Fibroblast of skin of right biceps (primary cell): ENCODE results near the gene INPP4B.
A peak's percentile ranks its signal among the peaks of the same experiment; 100 is the strongest.
"Not testable (repeated sequence)": the region's sequence is repeated elsewhere in the genome, so short reads cannot be mapped to it uniquely, and the experiment has no call there.

Source experiments
- DNase-seq: peaks from one replicate; pipeline ENCODE4 v3.0.0-alpha.2; 2013

The INPP4B gene

DNA sequence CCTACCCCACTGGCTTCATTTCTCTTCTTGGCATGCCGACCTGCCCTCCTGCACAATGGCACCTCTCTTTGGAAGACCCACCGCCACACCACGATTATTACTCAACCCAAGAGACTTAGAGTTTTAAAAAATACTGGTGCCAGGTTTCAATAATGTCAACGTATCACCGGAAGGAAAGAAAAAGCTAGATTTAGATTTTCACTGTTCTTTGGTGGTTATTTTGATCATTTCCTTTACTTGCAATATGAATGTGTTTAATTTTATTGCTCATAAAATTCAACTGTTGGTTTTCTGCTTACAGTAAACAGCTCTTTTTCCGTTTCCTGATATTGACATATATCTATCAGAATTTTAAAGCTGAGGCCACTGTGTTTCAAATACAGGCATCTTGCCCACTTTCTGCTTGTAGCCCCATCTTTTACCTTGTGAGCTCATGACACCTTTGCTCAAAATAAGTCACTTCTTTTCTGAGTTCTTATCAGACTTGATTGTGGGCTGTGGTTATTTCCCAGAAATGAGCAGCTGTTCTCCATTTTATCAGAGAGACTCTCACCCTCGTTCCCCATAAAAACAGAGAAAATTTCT, 439.1 kb downstream of the INPP4B start:
- no peak for DNase-seq

DNA sequence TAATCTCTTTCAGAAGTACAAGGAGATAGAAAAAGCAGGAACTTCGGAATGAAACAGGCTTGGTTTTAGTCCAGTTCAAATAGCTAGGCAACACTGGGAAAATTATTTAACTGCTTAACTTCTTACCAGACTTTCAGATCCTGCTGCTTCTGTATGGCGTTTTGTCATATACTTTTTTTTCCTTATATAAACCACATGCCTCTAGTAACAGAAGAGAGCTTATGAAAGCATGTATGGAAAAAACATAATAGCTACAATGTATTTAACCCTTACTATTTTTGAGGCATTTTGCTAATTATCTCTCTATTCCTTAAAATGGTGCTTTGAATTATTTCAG, 439.6 kb downstream of the INPP4B start:
- DNase-seq = peak; percentile 38

DNA sequence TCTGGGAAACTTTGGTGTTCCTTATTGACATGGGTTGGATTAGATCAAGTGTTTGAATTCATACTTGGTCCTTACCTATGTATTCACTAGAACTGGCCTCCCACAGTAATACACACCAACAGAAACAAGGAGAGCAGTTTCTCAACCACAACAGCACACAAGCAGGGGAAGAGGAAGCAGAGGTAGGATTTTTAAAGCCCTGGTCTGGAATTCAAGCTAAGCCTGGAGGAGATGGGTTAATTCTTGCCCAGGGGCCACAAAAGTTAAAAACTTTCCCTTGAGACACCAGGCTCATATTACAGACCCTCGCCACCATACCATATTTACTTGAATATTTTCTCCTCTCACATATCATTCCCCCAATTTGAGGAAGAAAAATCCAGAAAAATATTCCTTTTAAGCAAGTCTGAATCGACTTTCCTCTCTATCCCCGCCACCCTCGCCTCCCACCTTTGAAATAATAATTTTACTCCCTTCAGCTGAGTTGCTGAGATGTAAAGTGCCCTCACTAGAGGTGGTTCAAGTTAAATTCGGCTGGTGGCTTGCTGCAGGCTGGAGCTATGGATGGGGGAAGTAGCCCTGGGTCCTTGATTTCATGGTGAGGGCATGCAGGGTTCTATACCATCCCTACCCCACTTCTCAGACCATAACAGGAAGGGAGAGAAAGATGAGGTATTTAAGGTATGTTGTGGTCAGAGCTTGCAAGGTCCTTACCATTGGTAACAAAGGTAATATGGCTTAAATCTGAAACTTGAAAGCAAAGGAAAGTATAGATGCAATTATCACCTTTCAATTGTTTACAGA, 440.2 kb downstream of the INPP4B start:
- DNase-seq = peak; percentile 64

DNA sequence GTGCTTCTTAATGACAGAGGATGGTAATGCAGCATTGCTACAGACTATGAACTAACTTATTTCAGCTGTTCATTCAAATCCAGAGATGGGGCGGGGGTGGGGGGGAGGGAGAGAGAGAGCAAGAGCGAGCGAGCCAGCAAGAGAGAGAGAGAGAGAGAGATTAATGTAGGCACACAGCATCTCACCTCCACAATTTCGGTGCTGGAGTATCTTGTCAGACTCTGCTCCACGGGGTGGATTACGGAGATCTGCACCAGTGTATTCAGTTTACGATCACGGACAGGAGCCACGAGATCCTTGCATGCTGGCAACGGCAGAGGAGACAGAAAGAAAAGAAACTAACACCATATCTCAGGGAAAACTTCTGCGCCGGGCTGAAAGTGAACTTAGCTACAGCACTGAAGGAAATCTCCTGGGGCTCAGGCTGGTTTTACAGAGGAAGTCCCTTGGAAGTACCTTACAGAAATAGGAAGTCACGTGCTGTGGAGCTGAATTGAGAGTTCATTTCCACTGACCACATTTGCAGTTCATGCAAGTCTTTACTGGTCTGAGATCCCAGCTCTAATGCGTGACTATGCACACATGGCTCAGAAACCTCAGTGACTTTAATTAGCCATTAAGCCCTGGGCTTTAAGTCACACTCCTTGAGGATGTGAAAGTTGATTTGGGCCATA, 440.9 kb downstream of the INPP4B start:
- DNase-seq = peak; percentile 64

DNA sequence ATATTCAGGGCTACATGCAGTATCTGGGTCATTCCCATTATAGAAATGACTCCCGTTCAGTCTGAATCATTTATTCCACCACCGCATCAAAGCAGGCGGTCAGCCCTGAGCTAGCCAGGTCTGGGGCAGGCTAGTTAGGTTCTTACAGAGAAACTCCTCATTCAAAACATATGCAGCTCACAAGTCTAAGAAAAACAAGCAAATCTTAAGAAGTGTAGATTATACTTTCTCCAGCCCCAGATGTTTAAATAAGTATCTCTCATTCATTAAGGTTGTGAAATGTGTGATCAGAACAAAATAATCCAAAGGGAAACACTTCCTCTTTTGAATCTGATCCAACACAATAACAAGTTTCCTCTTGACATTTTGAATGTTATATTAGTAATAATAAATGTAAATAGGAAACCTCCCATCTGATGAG, 441.9 kb downstream of the INPP4B start:
- DNase-seq = peak; percentile 61

DNA sequence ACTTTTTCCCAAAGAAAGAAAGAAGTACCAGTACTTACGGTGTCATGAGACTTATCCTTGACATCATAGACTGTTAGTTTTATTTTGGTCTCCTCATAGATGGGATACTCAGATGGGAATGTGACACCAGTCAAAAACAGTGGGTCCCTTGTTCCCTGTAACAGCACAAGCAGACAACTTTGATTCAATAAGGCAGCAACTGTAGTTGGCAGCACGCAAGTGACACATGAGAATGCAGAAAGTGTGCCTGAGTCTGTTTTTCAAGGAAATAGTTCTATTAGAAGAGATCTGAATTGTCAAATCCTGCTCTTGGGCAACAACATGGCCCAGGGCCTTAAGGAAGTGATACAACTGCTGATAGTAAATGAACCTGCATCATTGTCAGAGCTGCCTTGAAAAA, 443.2 kb downstream of the INPP4B start:
- peak; percentile 30 for DNase-seq

DNA sequence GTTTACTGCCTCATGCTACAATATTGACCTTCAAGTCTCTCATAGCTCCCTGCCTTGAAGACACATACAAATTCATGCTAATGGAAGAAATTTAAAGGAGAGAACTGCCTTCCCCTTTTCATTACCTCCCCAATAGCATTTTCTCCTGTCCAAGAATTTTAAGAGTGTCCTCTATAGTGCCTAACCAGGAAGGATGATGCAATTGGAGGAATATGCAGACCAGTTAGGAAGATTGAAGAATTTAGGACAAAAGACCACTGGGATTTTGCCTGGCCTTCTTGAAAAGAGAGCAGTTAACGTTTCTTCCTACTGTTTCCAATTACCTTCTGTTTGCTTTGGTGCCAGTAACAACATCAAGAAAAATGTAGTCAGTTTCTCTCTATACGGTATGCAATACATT, 443.9 kb downstream of the INPP4B start:
- DNase-seq = peak; percentile 77

DNA sequence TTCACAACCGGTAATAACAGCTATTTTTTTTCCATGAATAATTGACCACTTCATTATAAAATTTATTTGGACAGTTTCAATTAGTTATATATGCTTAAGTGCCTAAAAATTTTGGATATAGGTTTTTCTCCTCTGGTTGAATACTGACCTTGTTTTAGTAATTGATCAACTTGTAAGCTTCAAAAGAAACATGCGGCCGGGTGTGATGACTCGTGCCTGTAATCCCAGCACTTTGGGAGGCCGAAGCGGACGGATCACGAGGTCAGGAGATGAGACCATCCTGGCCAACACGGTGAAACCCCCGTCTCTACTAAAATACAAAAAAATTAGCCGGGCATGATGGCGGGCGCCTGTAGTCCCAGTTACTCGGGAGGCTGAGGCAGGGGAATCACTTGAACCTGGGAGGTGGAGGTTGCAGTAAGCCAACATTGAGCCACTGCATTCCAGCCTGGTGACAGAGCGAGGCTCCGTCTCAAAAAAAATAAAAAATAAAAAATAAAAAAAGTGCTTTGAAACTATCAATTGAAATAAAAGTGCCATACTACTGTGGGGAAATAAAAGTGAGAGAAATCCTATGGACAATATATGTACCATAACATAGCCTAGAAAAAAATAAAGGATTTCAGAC, 448.6 kb downstream of the INPP4B start:
- not testable (repeated sequence) for DNase-seq

DNA sequence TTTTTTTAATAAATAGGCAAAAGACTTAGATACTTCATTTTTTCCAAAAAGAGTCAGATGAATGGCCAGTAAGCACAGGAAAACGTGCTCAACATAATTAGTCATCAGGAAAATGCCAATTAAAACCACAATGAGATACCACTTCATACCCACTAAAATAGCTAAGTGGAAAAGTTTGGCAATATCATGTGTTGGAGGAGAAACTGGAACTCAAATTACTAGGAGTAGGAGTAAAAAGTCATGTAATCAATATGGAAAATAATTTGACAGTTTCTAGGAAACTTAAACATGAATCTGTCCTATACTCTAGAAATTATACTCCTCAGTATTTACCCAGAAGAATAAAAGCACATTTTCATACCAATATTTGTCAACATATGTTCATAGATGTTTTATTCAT, 449.8 kb downstream of the INPP4B start:
- DNase-seq = peak; percentile 57

DNA sequence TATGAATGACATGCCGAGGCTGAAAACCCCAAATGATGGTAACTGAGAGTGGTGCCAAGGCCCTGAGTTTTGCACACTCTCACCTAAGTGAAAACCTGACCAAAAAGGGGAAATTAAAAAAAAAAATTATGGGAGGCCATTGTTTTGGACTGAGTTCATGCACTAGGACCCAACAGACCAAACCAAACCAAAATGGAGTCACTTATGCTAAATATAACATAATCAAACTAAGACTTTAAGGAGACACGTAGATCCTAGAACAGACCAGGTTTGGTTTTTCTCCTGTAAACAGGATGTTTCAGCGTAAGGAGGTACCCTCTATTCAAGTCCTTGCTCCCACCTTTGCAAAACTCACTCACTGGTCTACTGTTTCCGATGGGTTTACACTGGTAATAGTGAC, 453.0 kb downstream of the INPP4B start:
- no peak for DNase-seq

DNA sequence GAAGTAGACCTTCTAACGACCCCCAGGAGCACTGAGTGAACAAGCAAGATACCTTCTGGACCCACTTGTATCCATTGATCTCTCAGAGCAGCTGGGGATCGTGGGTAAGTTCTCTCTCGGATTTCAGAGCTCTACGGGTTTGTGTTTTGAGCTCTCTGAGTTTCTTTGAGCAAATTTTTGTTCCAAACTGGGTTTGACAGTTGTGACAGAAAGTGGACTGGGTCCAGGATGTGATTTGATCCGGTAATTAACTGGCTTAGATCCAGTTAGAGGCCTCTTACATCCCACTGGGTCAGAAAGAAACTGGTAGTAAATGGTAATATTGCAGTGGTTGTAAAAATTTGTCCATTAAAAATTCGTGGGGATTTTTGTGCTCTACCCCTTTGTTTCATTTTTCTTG, 459.2 kb downstream of the INPP4B start:
- no peak for DNase-seq

DNA sequence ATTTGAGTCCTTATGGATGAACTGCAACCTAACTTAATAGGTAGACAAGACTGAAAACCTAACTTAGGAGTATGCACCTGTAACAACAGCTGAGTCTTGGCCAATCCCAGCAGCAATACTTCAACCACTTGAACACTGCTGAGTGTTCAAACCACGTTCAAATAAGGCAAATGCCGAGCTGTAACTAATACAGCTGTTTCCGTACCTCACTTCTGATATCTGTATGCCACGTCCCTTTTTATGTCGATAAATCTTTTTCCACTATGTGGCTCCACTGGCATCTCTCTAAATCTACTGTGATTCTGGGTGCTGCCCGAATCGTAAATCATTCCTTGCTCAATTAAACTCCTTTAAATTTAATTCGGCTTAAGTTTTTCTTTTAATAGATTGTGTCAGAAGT, 459.7 kb downstream of the INPP4B start:
- DNase-seq = no peak

DNA sequence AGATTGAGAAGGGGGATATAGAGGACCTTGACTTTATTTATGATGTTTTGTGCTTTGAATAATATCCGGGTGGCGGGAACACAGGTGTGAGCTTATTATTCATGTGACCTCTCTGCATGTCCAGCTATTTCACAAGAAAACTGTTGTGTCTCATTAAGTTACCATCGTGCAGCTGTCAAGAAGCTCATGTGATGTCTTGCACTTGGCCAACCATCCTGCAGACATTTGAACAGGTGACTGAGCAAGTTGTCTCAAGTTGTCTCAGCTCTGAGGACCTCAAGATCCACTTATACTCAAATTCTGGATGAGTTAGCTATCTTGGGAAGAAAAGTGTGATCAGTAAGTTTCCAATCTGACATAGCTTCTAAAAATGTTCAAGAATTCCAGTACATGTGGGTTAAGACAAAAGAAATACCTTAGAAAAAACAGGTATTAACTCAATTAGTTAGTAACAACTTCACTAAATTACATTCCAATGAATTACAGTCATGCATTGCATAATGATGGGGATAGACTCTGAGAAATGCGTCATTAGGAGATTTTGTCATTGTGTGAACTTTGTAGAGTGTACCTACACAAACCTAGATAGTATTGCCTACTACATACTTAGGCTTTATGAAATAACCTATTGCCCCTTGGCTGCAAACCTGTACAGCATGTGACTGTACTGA, 462.2 kb downstream of the INPP4B start:
- DNase-seq = no peak

DNA sequence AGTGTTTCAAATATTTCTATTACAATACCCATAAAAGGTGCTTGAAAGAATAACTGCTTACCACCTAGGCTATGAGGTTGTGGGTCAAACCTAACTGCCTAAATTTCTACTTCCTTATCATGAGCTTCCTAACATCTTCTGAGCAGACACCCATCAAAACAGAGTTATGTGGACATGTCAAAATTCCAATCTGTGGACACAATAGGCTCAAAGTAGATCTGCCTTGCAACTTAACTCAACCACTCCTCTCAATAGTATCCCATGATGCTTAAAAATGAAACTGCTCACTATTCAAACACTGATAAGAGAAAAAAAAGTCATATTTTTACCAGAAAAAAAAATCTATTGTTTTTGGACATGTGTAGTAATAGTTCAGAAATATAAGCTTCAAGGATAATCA, 462.7 kb downstream of the INPP4B start:
- DNase-seq = no peak

DNA sequence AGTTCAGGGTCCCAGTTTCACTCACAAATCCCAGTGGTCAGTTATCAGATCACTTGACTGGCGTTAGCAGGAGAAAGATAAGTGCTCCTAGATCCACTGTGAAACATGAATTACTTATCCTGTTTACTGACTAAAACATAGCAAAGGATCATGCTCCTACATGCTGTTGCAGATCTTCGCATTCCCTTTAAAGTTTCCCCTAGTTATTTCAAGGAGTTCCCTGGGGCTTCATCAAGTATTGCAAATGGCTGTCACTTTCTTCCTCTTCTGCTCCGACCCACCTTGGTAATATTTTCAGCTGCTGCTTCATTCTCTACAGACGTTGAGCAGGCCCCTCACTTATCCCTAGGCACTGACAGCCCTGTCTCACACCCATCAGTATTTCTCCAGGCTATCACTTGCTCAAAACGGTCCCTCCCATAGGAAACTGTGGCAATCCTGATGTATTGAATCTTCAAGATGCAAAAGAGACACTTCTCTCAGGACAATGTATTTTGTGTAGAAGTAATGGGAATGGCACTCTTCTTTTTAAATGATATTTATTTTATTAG, 466.0 kb downstream of the INPP4B start:
- no peak for DNase-seq

DNA sequence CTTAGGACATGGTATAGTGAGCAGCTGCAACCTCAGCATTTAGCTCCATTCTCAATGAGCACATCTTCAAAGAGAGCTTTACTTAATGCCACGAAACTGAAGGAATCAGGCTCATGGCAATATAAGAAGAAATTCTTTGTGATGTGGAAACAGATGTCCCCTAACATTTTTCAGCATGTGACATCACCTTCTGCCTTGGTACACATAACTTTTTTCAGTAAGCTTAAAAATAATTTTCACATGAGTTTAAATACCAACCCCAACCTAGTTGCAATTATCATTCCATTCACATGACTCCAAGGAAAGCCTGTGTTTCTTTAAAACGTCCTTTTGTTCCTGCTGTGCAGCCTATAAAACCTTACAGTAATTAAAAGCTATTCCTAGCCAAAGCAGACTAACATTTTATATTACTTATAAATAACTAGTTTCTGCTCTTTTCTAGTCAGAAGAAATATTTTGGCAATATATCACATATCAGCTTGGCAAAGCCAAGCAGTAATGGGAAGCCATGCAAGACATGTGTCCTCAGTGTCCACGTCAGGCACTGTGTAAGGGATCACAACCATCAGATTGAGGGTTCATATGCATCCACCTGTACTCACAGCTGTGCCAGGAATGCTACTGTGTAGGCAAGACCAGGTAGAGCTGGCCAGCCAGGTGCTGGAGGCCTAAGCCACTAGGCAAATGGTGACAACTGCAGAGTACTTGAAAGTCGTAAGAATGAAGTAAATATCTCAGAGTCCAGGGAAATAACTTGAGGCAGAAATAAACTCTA, 466.6 kb downstream of the INPP4B start:
- peak; percentile 96 for DNase-seq

DNA sequence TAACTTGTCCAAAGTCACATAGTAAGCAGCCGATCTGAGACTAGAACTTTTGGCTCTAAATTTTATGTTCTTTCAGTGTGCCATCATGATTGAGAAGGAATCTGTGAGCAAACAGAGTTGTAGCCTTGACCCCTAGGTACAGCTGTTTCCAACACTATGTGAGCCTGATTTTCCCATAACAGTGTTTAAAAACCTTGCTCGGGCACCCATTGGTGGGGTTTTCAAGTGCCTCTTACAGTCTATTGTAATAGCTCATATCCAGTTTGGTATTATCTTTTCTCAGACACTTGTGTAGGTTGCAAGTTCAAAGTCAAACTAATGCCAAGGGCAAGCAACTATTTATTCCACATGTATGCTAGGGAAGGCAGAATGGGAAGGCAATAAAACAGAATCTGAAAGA, 467.9 kb downstream of the INPP4B start:
- no peak for DNase-seq

DNA sequence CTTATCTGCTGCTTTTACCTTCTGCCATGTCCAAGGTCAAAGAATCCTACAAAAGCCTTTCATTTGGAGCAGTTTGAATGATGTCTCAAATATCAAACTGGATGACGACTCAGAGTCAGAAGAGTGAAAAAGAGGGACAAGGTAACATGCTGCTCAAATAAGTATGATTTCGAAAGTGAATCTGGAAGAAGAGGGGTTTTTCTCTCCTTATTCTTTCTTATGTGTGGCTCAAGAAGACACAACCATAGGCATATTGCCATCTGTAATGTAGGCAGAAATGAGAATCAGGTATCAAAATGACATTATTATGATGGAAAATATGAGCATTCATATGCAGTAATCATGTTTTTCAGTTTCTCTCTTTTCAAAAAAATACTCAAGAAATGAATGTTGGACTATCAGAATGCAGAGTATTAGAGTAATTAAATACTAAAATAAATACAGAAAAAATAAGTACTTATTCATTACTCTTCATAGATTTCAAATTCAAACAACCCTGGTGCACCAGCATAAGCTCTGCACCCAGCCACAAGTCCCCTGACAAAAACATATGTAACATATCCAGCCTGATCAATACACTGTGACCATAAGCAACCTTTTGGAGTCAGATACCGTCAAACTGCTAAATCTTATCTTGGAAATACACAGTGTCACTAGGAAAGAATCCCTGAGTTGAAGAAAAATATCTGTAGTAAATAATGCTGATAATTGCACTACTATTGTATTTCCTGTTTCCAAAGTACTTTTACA, 468.6 kb downstream of the INPP4B start:
- DNase-seq = no peak

DNA sequence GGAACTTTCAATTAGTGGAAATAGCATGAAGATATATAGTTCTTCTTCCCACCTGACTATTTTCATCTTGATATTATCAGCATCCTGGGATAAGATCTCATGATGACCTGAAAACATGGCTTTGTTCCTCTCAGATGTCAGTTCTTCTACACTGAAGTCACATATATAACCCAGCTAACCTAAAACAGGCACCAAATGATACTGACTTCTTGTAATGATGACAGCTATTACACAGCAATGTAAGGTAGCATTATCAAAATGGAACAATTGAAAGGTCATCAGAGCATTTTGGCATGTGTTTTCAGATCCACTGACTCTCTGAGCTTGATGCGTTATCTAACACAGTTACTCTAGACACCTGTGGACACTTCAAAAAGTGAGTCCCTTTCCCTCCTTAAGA, 469.9 kb downstream of the INPP4B start:
- DNase-seq = no peak

DNA sequence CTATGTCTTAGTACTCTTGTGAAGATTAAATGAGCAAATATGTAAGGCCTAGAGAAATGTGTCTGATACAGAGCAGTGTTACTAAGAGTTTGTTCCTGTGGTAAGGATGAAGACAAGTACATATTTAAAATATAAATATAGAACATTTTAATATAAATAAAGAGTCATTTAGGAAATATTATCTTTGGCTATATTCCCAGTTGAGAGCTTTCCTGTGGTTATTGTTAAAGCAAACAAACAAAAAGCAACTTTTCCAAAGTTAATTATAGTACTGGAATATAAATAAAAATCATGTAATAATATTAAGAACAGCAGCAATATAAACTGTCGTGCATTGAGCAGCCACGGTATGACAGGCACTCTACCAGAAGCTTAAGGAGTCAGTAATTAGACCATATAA, 472.5 kb downstream of the INPP4B start:
- DNase-seq = peak; percentile 47

DNA sequence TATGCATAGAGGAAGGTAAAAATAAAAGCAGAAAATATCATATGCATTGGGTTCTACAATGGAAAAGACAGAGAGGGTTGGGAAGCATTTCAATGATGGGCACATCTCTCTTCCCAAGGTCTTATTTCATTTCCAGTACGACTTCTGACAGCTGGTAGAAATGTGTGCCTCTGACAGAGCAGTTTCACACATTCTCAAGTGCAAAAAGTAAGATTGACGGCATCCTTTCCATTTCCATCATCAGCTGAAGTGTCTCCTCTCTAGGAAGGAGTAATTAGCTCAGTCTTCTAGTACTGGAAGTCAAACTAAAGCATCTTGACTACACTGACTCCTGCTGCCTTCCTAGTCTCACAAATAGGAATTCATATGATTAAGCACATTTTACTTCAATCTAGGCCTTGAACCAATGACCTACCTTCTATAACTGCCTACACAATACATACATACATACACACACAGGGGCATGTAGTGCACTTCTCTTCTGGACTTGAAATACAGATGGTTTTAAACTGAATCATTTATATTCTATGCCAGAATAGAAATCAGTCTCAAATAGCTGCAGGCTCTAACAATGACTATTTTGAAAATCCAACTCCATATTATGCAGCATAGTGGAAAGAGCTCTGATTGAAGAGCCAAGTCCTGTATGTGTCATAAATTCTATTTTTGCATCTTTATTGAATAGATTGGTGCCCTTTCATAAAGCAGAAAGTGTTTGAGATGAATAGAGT, 473.4 kb downstream of the INPP4B start:
- DNase-seq = peak; percentile 43
